GM12892 (cell line): Measurements from ENCODE around the gene MRPS18A.

ENCODE experiments used
- POLR2A ChIP-seq: IDR thresholded peaks from 2 replicates; pipeline ENCODE4 v1.6.1; 2011; ENCODE audit warnings: low read depth, low read length, control low read depth
- POLR2AphosphoS5 ChIP-seq: IDR thresholded peaks from 2 replicates; pipeline ENCODE4 v1.6.1; 2011; ENCODE audit warnings: low read depth, low read length, control low read depth
- TAF1 ChIP-seq: IDR thresholded peaks from 2 replicates; pipeline ENCODE4 v1.6.1; 2011; ENCODE audit warnings: low read depth, mild to moderate bottlenecking, control low read depth, low read length, borderline replicate concordance

DNA sequence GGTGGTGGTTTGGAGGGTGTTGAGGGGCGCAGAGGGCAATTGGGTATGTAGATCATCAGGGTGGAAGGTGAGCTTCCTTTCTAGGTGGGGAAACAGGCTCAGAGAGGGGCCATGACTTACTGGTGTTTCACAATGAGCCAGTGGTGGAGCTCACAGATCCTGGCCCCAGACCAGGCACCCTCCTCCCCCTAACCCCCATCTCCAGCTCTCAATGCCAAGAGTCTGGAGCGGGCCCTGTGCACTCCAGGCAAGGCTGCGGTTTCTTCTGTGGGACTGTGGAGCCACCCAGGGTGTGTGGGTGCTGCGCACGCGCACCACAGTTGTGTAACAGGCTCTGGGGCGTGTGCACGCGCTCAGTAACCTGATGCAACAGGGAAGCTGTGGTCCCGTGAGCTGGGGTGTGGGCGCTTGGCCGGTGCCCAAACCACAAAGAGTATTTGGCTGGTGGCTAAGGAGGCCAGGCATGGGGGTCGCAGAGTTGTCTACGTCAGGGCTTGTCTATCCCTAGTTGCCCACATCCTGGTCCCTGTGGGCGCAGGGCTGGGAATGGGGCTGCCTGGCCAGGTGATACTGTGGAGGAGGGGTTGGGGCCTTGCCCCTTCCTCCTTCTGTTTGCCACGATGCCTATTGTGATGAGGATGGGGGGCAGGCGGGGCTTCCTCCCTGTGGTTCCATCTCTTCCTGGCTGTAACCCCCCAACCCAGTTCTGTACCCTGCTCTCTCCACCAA, 37.5 kb upstream of the MRPS18A start:
- TF ChIP-seq POLR2A (no peak), TAF1 (no peak), POLR2AphosphoS5 (no peak)
